IMR-90 (cell line): Measurements from ENCODE around the gene TBC1D22B. TPM values are rescaled to one million over a fixed set of nuclear protein-coding genes. Genes with fewer than 3 reads are reported as not detected.

Source experiments
- ATAC-seq: fragments of 200-7000 bp; cut with Tn5 transposase; 2 replicates; pipeline ENCODE4 v1.9.1; 2020; ENCODE audit warnings: low read depth, mild to moderate bottlenecking, moderate library complexity
- BruUV-seq: library from RNA; stranded (reverse); fragments of 400-500 nt; replicated peaks from 2 replicates; lab custom pipeline; 2021; lab: Mats Ljungman, UMichigan
- CTCF ChIA-PET: fragments of 300-600 bp; formaldehyde crosslinking; extraction: SDS; loops from one replicate; lab custom pipeline; 2021; ENCODE audit warnings: antibody characterized with exemption; lab: Yijun Ruan, JAX
- POLR2A ChIA-PET: fragments of 300-600 bp; sonication (Branson Sonifier 250); formaldehyde crosslinking; loops from one replicate; lab custom pipeline; 2022; ENCODE audit warnings: antibody characterized with exemption; ENCODE audit not compliant: unreplicated experiment; lab: Charles Lee
- DNase-seq: peaks from one replicate; pipeline ENCODE4 v3.0.0; 2013
- H2AFZ ChIP-seq: replicated peaks from 2 replicates; pipeline ENCODE3; 2013; ENCODE audit warnings: low read length, mild to moderate bottlenecking; ENCODE audit not compliant: poor library complexity
- H2AK5ac ChIP-seq: 2 replicates; pipeline ENCODE4 v1.6.1; 2013; ENCODE audit warnings: low read depth, low read length, inconsistent platforms
- H2AK9ac ChIP-seq: replicated peaks from 2 replicates; pipeline ENCODE3; 2013; ENCODE audit warnings: mild to moderate bottlenecking, low read depth, low read length, moderate library complexity; ENCODE audit not compliant: poor library complexity
- H2BK120ac ChIP-seq: 2 replicates; pipeline ENCODE4 v1.6.1; 2013; ENCODE audit warnings: low read depth, low read length, inconsistent platforms
- H2BK15ac ChIP-seq: 3 replicates; pipeline ENCODE4 v1.6.1; 2013; ENCODE audit warnings: low read depth, low read length, inconsistent platforms
- H2BK20ac ChIP-seq: 2 replicates; pipeline ENCODE4 v1.6.1; 2013; ENCODE audit warnings: low read depth, mild to moderate bottlenecking, inconsistent platforms, low read length, moderate library complexity
- H2BK5ac ChIP-seq: 2 replicates; pipeline ENCODE4 v1.6.1; 2013; ENCODE audit warnings: mild to moderate bottlenecking, low read depth, low read length, inconsistent platforms; ENCODE audit not compliant: poor library complexity, severe bottlenecking
- H3K14ac ChIP-seq: replicated peaks from 2 replicates; pipeline ENCODE4 v1.6.1; 2013; ENCODE audit warnings: low read depth, low read length, inconsistent platforms
- H3K18ac ChIP-seq: 2 replicates; pipeline ENCODE4 v1.6.1; 2013; ENCODE audit warnings: low read depth, low read length, control low read depth
- H3K23ac ChIP-seq: 2 replicates; pipeline ENCODE4 v1.6.1; 2013; ENCODE audit warnings: low read depth, low read length, inconsistent platforms
- H3K27ac ChIP-seq: 2 replicates; pipeline ENCODE4 v1.5.1; 2013; ENCODE audit warnings: mild to moderate bottlenecking, control low read depth, low read length; ENCODE audit not compliant: insufficient read depth
- H3K27me3 ChIP-seq: 2 replicates; pipeline ENCODE4 v1.6.1; 2013; ENCODE audit warnings: low read length; ENCODE audit not compliant: control insufficient read depth, insufficient read depth
- H3K36me3 ChIP-seq: 2 replicates; pipeline ENCODE4 v1.6.1; 2013; ENCODE audit warnings: low read length, mixed read lengths; ENCODE audit not compliant: control insufficient read depth, insufficient read depth
- H3K4ac ChIP-seq: 2 replicates; pipeline ENCODE4 v1.6.1; 2013; ENCODE audit warnings: low read depth, low read length, inconsistent platforms
- H3K4me1 ChIP-seq: 2 replicates; pipeline ENCODE4 v1.6.1; 2013; ENCODE audit warnings: low read length, mixed read lengths; ENCODE audit not compliant: control insufficient read depth, insufficient read depth
- H3K4me2 ChIP-seq: 2 replicates; pipeline ENCODE4 v1.6.1; 2013; ENCODE audit warnings: low read depth, mild to moderate bottlenecking, control low read depth, low read length, moderate library complexity
- H3K4me3 ChIP-seq: 2 replicates; pipeline ENCODE4 v1.5.1; 2013; ENCODE audit warnings: low read depth, mild to moderate bottlenecking, control low read depth, low read length, moderate library complexity; ENCODE audit not compliant: insufficient read depth
- H3K56ac ChIP-seq: 2 replicates; pipeline ENCODE4 v1.6.1; 2013; ENCODE audit warnings: low read length, inconsistent platforms; ENCODE audit not compliant: insufficient read depth; ENCODE audit errors: extremely low read depth
- H3K79me1 ChIP-seq, 2 experiments: 2 replicates each; pipeline ENCODE4 v1.6.1; 2013; ENCODE audit warnings: low read length in 2 of 2, inconsistent platforms in 1 of 2, low read depth in 1 of 2
- H3K9ac ChIP-seq: 2 replicates; pipeline ENCODE4 v1.6.1; 2013; ENCODE audit warnings: low read depth, low read length, control low read depth
- H3K9me1 ChIP-seq: 2 replicates; pipeline ENCODE4 v1.6.1; 2013; ENCODE audit warnings: low read length, inconsistent platforms; ENCODE audit not compliant: insufficient read depth
- H3K9me3 ChIP-seq: 2 replicates; pipeline ENCODE4 v1.6.1; 2013; ENCODE audit warnings: low read length; ENCODE audit not compliant: control insufficient read depth, insufficient read depth
- H4K20me1 ChIP-seq: 2 replicates; pipeline ENCODE4 v1.6.1; 2013; ENCODE audit warnings: low read length, inconsistent platforms; ENCODE audit not compliant: insufficient read depth
- H4K5ac ChIP-seq: 2 replicates; pipeline ENCODE4 v1.6.1; 2013; ENCODE audit warnings: mild to moderate bottlenecking, low read depth, low read length, control low read depth
- H4K8ac ChIP-seq, 2 experiments: 2 replicates each; pipeline ENCODE4 v1.6.1; 2013; ENCODE audit warnings: low read depth in 2 of 2, low read length in 2 of 2, control low read depth in 1 of 2, inconsistent platforms in 1 of 2
- H4K91ac ChIP-seq: 2 replicates; pipeline ENCODE4 v1.6.1; 2013; ENCODE audit warnings: low read depth, low read length, inconsistent platforms; ENCODE audit not compliant: insufficient read depth
- POLR2A ChIP-seq: IDR thresholded peaks from 2 replicates; pipeline ENCODE4 v1.6.1; 2012; ENCODE audit warnings: mild to moderate bottlenecking, low read depth, low read length
- RFX5 ChIP-seq: IDR thresholded peaks from 2 replicates; pipeline ENCODE4 v1.8.0; 2012; ENCODE audit warnings: low read depth, mild to moderate bottlenecking, low read length, moderate library complexity
- WGBS, 2 experiments: methylation state at CpG; one replicate each; pipeline versions ENCODE4 v1.1.5 to v1.1.7; 2013; ENCODE audit warnings: missing lambda C conversion rate in 2 of 2; ENCODE audit not compliant: insufficient read length in 1 of 2; ENCODE audit errors: extremely low coverage in 2 of 2; 5-methylcytosine and 5-hydroxymethylcytosine counted together
- dilution Hi-C: fragments of 300-500 bp; cut with HindIII; formaldehyde crosslinking; loops from one replicate; pipeline ENCODE4 v1.14.3; 2018; ENCODE audit warnings: low sequenced_read_pairs; ENCODE audit not compliant: unreplicated experiment
- in situ Hi-C: fragments of 300-500 bp; cut with MboI; formaldehyde crosslinking; loops from 3 replicates; pipeline ENCODE4 v1.14.3; 2019; ENCODE audit warnings: low sequenced_read_pairs, inconsistent platforms, mixed read lengths
- intact Hi-C: fragments of 100-400 bp; cut with micrococcal nuclease; formaldehyde crosslinking; loops from 2 replicates; pipeline ENCODE4 v1.10.0; 2022
- polyA plus RNA-seq, 3 experiments: library from polyadenylated mRNA; depleted of rRNA; stranded (reverse); fragments of >200 nt; gene quantifications; 2 replicates each; pipeline ENCODE4 v1.2.3, GENCODE V29; 2012; ENCODE audit warnings: low replicate concordance in 1 of 3
- total RNA-seq: library from RNA; depleted of rRNA; stranded (reverse); fragments of >200 nt; gene quantifications from 2 replicates; pipeline ENCODE4 v1.2.3, GENCODE V29; 2012

TBC1D22B gene
- total and polyA plus RNA-seq, 2 of the 4 experiments (the other 2 are of a cell fraction) = 6.6 to 7.5 TPM

DNA sequence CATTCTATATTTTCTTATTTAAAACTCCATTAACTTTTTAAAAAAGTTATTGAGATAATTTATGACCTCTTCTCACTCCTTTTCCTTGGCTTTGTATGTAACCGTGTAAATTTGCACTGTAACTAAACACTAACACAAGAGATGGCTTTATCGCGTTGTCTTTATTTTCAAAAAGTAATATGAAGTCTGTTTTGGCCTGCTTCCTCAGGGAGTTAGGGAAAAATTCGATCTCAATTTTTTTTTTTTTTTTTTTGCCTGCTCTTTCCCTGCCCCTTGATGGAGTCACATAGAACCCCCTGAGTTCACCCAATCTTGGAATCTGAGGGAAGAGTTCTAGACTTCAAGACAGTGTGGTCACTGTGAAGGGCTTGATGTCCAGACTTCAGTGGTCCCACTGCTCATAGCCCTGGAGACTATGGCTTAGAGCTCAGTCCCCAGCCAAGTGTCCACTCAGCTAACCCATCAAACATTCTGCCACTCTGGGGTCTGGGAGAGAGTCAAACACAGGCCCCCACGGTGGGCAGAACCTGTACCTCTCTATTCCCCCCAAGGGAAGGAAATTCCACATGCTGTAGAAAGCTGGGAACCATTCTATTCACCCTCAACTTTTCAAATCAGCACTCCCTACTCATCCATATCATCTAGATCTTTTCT is 15.7 kb upstream of the TBC1D22B start:
- ChIA-PET CTCF (interaction anchor here (1.1 kb wide), 1 partner anchor 32 kb away, joined by 3 read pairs; no protein-coding TSS in a partner anchor), POLR2A (interaction anchor here (1.0 kb wide), 1 partner anchor 14 kb away, joined by 3 read pairs; no protein-coding TSS in a partner anchor)
- Histone ChIP-seq H3K23ac (peak overlapping the region; percentile 99), H3K4ac (peak overlapping the region; percentile 99), H3K9ac (peak overlapping the region; percentile 78), H2BK120ac (peak overlapping the region; percentile 100), H2BK5ac (peak overlapping the region; percentile 99), H2BK15ac (peak overlapping the region; percentile 98), H3K9me3 (no peaks in the 10 kb centered on the region), H2AK5ac (peak overlapping the region; percentile 98), H3K14ac (peak overlapping the region; percentile 98), H2AK9ac (peak overlapping the region; percentile 83), H4K5ac (peak overlapping the region; percentile 98), H3K79me1 (peaks cover 0 to 14% of the 10 kb centered on the region in 2 experiments; a peak in 1 of 4 replicates), H2BK20ac (peak overlapping the region; percentile 98), H3K9me1 (peaks cover 19% of the 10 kb centered on the region), H4K8ac (peak overlapping the region; percentile 96 to 98), H3K27me3 (no peaks in the 10 kb centered on the region), H3K18ac (peak overlapping the region; percentile 99), H3K56ac (peak overlapping the region; percentile 97), H2AFZ (peak overlapping the region; percentile 15), H3K27ac (peak overlapping the region; percentile 100), H3K4me1 (peaks cover 37% of the 10 kb centered on the region), H4K20me1 (no peaks in the 10 kb centered on the region; the same call in 1 of the 2 replicates), H3K4me2 (peak overlapping the region; percentile 73), H4K91ac (peak overlapping the region; percentile 99), H3K4me3 (no peak overlapping the region), H3K36me3 (no peaks in the 10 kb centered on the region)
- ATAC-seq = no peak
- TF ChIP-seq RFX5 (no peak), POLR2A (peak; percentile 27; the same call in 1 of the 2 replicates)
- DNase-seq = no peak
- intact Hi-C loops (loop anchor here (5.0 kb wide), 1 partner anchor 100 kb away; no protein-coding TSS in a partner anchor), dilution Hi-C loops (no loop called here), in situ Hi-C loops (no loop called here)
- WGBS, 2 experiments = 67% methylated on average over 1 of the region's 5 CpGs; no CpG with 5 or more reads in 1 of the 2 experiments
- BruUV-seq = no TSS peak
